Testis (tissue), 2 donors: ENCODE data around the gene ALDOC.

ENCODE experiments used
- CTCF ChIP-seq, 3 experiments: fragments of 450-650 bp in 2 of 3; fragments of 200-600 bp in 1 of 3; sonication (generic) in 1 of 3; IDR thresholded peaks; one replicate each; pipeline ENCODE4 v1.5.1; 2016 to 2019; ENCODE audit warnings: antibody characterized with exemption in 3 of 3, mild to moderate bottlenecking in 2 of 3, moderate library complexity in 1 of 3
- POLR2A ChIP-seq: fragments of 450-650 bp; IDR thresholded peaks from one replicate; pipeline ENCODE4 v1.6.1; 2017; ENCODE audit warnings: antibody characterized with exemption, mild to moderate bottlenecking, moderate library complexity

GRCh38 chr17:28533091-28533807 is 43.4 kb downstream of the ALDOC start:
- TF ChIP-seq CTCF (IDR thresholded peaks at IDR 0.05) (no peak), POLR2A (no peak)
